IMR-90 (cell line): ENCODE data around the gene OCEL1. TPM values are rescaled to one million over a fixed set of nuclear protein-coding genes. Genes with fewer than 3 reads are reported as not detected.

Source experiments
- ATAC-seq: fragments of 200-7000 bp; cut with Tn5 transposase; 2 replicates; pipeline ENCODE4 v1.9.1; 2020; ENCODE audit warnings: low read depth, mild to moderate bottlenecking, moderate library complexity
- BruUV-seq: library from RNA; stranded (reverse); fragments of 400-500 nt; replicated peaks from 2 replicates; lab custom pipeline; 2021; lab: Mats Ljungman, UMichigan
- CTCF ChIA-PET: fragments of 300-600 bp; formaldehyde crosslinking; extraction: SDS; loops from one replicate; lab custom pipeline; 2021; ENCODE audit warnings: antibody characterized with exemption; lab: Yijun Ruan, JAX
- POLR2A ChIA-PET: fragments of 300-600 bp; sonication (Branson Sonifier 250); formaldehyde crosslinking; loops from one replicate; lab custom pipeline; 2022; ENCODE audit warnings: antibody characterized with exemption; ENCODE audit not compliant: unreplicated experiment; lab: Charles Lee
- DNase-seq: peaks from one replicate; pipeline ENCODE4 v3.0.0; 2013
- H2AFZ ChIP-seq: replicated peaks from 2 replicates; pipeline ENCODE3; 2013; ENCODE audit warnings: low read length, mild to moderate bottlenecking; ENCODE audit not compliant: poor library complexity
- H2AK5ac ChIP-seq: 2 replicates; pipeline ENCODE4 v1.6.1; 2013; ENCODE audit warnings: low read depth, low read length, inconsistent platforms
- H2AK9ac ChIP-seq: replicated peaks from 2 replicates; pipeline ENCODE3; 2013; ENCODE audit warnings: mild to moderate bottlenecking, low read depth, low read length, moderate library complexity; ENCODE audit not compliant: poor library complexity
- H2BK120ac ChIP-seq: 2 replicates; pipeline ENCODE4 v1.6.1; 2013; ENCODE audit warnings: low read depth, low read length, inconsistent platforms
- H2BK15ac ChIP-seq: 3 replicates; pipeline ENCODE4 v1.6.1; 2013; ENCODE audit warnings: low read depth, low read length, inconsistent platforms
- H2BK20ac ChIP-seq: 2 replicates; pipeline ENCODE4 v1.6.1; 2013; ENCODE audit warnings: low read depth, mild to moderate bottlenecking, inconsistent platforms, low read length, moderate library complexity
- H2BK5ac ChIP-seq: 2 replicates; pipeline ENCODE4 v1.6.1; 2013; ENCODE audit warnings: mild to moderate bottlenecking, low read depth, low read length, inconsistent platforms; ENCODE audit not compliant: poor library complexity, severe bottlenecking
- H3K14ac ChIP-seq: replicated peaks from 2 replicates; pipeline ENCODE4 v1.6.1; 2013; ENCODE audit warnings: low read depth, low read length, inconsistent platforms
- H3K18ac ChIP-seq: 2 replicates; pipeline ENCODE4 v1.6.1; 2013; ENCODE audit warnings: low read depth, low read length, control low read depth
- H3K23ac ChIP-seq: 2 replicates; pipeline ENCODE4 v1.6.1; 2013; ENCODE audit warnings: low read depth, low read length, inconsistent platforms
- H3K27ac ChIP-seq: 2 replicates; pipeline ENCODE4 v1.5.1; 2013; ENCODE audit warnings: mild to moderate bottlenecking, control low read depth, low read length; ENCODE audit not compliant: insufficient read depth
- H3K27me3 ChIP-seq: 2 replicates; pipeline ENCODE4 v1.6.1; 2013; ENCODE audit warnings: low read length; ENCODE audit not compliant: control insufficient read depth, insufficient read depth
- H3K36me3 ChIP-seq: 2 replicates; pipeline ENCODE4 v1.6.1; 2013; ENCODE audit warnings: low read length, mixed read lengths; ENCODE audit not compliant: control insufficient read depth, insufficient read depth
- H3K4ac ChIP-seq: 2 replicates; pipeline ENCODE4 v1.6.1; 2013; ENCODE audit warnings: low read depth, low read length, inconsistent platforms
- H3K4me1 ChIP-seq: 2 replicates; pipeline ENCODE4 v1.6.1; 2013; ENCODE audit warnings: low read length, mixed read lengths; ENCODE audit not compliant: control insufficient read depth, insufficient read depth
- H3K4me2 ChIP-seq: 2 replicates; pipeline ENCODE4 v1.6.1; 2013; ENCODE audit warnings: low read depth, mild to moderate bottlenecking, control low read depth, low read length, moderate library complexity
- H3K4me3 ChIP-seq: 2 replicates; pipeline ENCODE4 v1.5.1; 2013; ENCODE audit warnings: low read depth, mild to moderate bottlenecking, control low read depth, low read length, moderate library complexity; ENCODE audit not compliant: insufficient read depth
- H3K56ac ChIP-seq: 2 replicates; pipeline ENCODE4 v1.6.1; 2013; ENCODE audit warnings: low read length, inconsistent platforms; ENCODE audit not compliant: insufficient read depth; ENCODE audit errors: extremely low read depth
- H3K79me1 ChIP-seq, 2 experiments: 2 replicates each; pipeline ENCODE4 v1.6.1; 2013; ENCODE audit warnings: low read length in 2 of 2, inconsistent platforms in 1 of 2, low read depth in 1 of 2
- H3K9ac ChIP-seq: 2 replicates; pipeline ENCODE4 v1.6.1; 2013; ENCODE audit warnings: low read depth, low read length, control low read depth
- H3K9me1 ChIP-seq: 2 replicates; pipeline ENCODE4 v1.6.1; 2013; ENCODE audit warnings: low read length, inconsistent platforms; ENCODE audit not compliant: insufficient read depth
- H3K9me3 ChIP-seq: 2 replicates; pipeline ENCODE4 v1.6.1; 2013; ENCODE audit warnings: low read length; ENCODE audit not compliant: control insufficient read depth, insufficient read depth
- H4K20me1 ChIP-seq: 2 replicates; pipeline ENCODE4 v1.6.1; 2013; ENCODE audit warnings: low read length, inconsistent platforms; ENCODE audit not compliant: insufficient read depth
- H4K5ac ChIP-seq: 2 replicates; pipeline ENCODE4 v1.6.1; 2013; ENCODE audit warnings: mild to moderate bottlenecking, low read depth, low read length, control low read depth
- H4K8ac ChIP-seq, 2 experiments: 2 replicates each; pipeline ENCODE4 v1.6.1; 2013; ENCODE audit warnings: low read depth in 2 of 2, low read length in 2 of 2, control low read depth in 1 of 2, inconsistent platforms in 1 of 2
- H4K91ac ChIP-seq: 2 replicates; pipeline ENCODE4 v1.6.1; 2013; ENCODE audit warnings: low read depth, low read length, inconsistent platforms; ENCODE audit not compliant: insufficient read depth
- MAFK ChIP-seq: IDR thresholded peaks from 2 replicates; pipeline ENCODE4 v1.6.1; 2012; ENCODE audit warnings: low read depth, low read length, improper control_type of control experiment
- WGBS, 2 experiments: methylation state at CpG; one replicate each; pipeline versions ENCODE4 v1.1.5 to v1.1.7; 2013; ENCODE audit warnings: missing lambda C conversion rate in 2 of 2; ENCODE audit not compliant: insufficient read length in 1 of 2; ENCODE audit errors: extremely low coverage in 2 of 2; 5-methylcytosine and 5-hydroxymethylcytosine counted together
- dilution Hi-C: fragments of 300-500 bp; cut with HindIII; formaldehyde crosslinking; loops from one replicate; pipeline ENCODE4 v1.14.3; 2018; ENCODE audit warnings: low sequenced_read_pairs; ENCODE audit not compliant: unreplicated experiment
- in situ Hi-C: fragments of 300-500 bp; cut with MboI; formaldehyde crosslinking; loops from 3 replicates; pipeline ENCODE4 v1.14.3; 2019; ENCODE audit warnings: low sequenced_read_pairs, inconsistent platforms, mixed read lengths
- intact Hi-C: fragments of 100-400 bp; cut with micrococcal nuclease; formaldehyde crosslinking; loops from 2 replicates; pipeline ENCODE4 v1.10.0; 2022
- polyA plus RNA-seq, 3 experiments: library from polyadenylated mRNA; depleted of rRNA; stranded (reverse); fragments of >200 nt; gene quantifications; 2 replicates each; pipeline ENCODE4 v1.2.3, GENCODE V29; 2012; ENCODE audit warnings: low replicate concordance in 1 of 3
- total RNA-seq: library from RNA; depleted of rRNA; stranded (reverse); fragments of >200 nt; gene quantifications from 2 replicates; pipeline ENCODE4 v1.2.3, GENCODE V29; 2012

Gene OCEL1
- total and polyA plus RNA-seq, 2 of the 4 experiments (the other 2 are of a cell fraction), result 1.1 to 7.2 TPM

GRCh38 chr19:17211547-17212446 is 14.2 kb upstream of the OCEL1 start:
- no TSS peak for BruUV-seq
- dilution Hi-C loops, result no loop called here
- H2BK20ac ChIP-seq, result no peak overlapping the region

More at GRCh38 chr19:17211547-17212446, 14.2 kb upstream of the OCEL1 start:
- Histone ChIP-seq H3K27ac (no peak overlapping the region), H3K9me1 (peaks cover 15% of the 10 kb centered on the region), H3K4ac (no peak overlapping the region), H3K9me3 (no peaks in the 10 kb centered on the region), H3K4me1 (peaks cover 11% of the 10 kb centered on the region), H2AFZ (no peak overlapping the region), H3K4me2 (no peak overlapping the region), H2AK9ac (no peak overlapping the region), H3K36me3 (peaks cover 53% of the 10 kb centered on the region), H3K18ac (no peak overlapping the region), H3K27me3 (no peaks in the 10 kb centered on the region), H4K8ac (no peak overlapping the region), H2AK5ac (no peak overlapping the region), H2BK5ac (no peak overlapping the region), H3K14ac (no peak overlapping the region), H4K91ac (no peak overlapping the region), H2BK120ac (no peak overlapping the region), H3K4me3 (no peak overlapping the region), H2BK15ac (no peak overlapping the region), H3K9ac (no peak overlapping the region), H3K56ac (no peak overlapping the region), H4K20me1 (peaks cover 7% of the 10 kb centered on the region; the same call in 1 of the 2 replicates), H3K79me1 (peaks cover 16 to 35% of the 10 kb centered on the region in 2 experiments; a peak in 3 of 4 replicates), H4K5ac (no peak overlapping the region), H3K23ac (no peak overlapping the region)
- ChIA-PET POLR2A (no interaction called here), CTCF (no interaction called here)
- WGBS, 2 experiments, result 97% methylated on average over 25 of the region's 58 CpGs; no CpG with 5 or more reads in 1 of the 2 experiments
- DNase-seq (no peak), ATAC-seq (no peak)
- in situ Hi-C loops, result no loop called here
- intact Hi-C loops, result no loop called here
- no peak for TF ChIP-seq MAFK
